GM18499 (cell line): ENCODE data around the gene ANKRD6.
A peak's percentile ranks its signal among the peaks of the same experiment; 100 is the strongest.
"Not testable (repeated sequence)": the region's sequence is repeated elsewhere in the genome, so short reads cannot be mapped to it uniquely, and the experiment has no call there.

Source experiments
- ATAC-seq: cut with Tn5 transposase; IDR thresholded peaks from one replicate; pipeline ENCODE4 v1.9.1; 2021; ENCODE audit warnings: moderate number of reproducible peaks; ENCODE audit not compliant: insufficient read depth, unreplicated experiment

ANKRD6 gene

DNA sequence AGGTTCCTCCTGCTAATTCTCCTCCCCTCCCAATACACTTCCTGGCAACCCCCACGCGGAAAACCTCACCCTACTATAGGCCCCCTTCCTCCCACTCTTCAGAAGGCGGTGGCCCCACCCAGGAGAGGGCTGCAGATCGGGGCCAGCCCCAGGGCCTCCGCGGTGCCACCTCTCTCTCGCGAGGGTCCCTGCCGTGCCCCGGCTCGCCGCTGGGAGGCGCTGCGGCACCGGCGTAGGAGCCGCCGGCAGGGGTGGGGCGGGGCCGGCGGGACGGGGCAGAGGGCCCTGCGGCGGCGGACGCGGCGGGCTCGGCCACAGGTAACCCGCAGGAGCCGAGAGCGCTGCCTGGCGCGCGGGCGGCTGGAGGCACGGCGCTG lies at the start of gene ANKRD6:
Gene ANKRD6, plus strand, starts transcription at position 278 of the 377 bp plus-strand sequence. CDS start 133,825 bp downstream, outside the sequence.
- ATAC-seq, result peak; percentile 41

DNA sequence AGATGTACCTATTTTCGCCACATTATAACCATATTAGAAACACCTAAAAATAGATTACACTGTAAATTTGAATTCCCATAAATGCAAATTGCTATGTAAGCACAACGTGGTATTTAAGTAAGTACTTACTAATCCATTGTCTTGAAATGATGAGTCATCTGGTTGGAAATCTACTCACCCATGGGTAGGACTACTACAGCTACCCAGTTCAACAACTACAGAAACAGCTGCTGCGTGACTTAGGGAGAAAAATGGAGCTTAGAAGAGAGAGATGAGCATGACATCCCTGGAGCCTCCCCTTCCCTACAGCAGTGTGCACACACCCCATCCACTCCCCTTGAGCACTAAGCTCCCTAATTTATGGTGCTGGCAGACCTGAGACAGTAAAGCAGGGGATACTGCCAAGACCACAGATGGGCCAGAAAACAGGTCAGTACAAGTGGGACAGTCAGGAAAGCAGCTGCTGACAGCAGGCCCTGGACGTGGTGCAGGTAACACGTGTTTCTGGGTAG lies 47.7 kb upstream of the ANKRD6 start:
- ATAC-seq, result no peak

DNA sequence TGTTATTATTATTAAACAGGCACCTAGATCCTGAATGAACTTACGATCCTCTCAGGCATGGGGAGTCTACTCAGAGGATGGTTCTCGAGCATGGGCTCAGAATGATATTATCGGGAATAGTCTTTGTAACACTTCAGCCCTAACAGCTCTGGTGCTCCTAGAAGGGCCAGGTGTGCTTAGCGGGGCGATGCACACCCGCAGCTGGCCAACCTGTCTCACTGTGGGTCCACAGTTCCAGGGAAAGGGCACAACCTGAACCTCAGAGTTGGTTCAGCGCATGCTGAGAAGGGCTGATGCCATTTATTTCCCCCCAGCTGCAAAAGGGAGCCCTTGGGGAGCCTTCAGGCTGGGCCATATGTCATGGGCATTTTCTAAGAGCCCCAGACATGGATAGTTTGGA lies 47.1 kb upstream of the ANKRD6 start:
- no peak for ATAC-seq

DNA sequence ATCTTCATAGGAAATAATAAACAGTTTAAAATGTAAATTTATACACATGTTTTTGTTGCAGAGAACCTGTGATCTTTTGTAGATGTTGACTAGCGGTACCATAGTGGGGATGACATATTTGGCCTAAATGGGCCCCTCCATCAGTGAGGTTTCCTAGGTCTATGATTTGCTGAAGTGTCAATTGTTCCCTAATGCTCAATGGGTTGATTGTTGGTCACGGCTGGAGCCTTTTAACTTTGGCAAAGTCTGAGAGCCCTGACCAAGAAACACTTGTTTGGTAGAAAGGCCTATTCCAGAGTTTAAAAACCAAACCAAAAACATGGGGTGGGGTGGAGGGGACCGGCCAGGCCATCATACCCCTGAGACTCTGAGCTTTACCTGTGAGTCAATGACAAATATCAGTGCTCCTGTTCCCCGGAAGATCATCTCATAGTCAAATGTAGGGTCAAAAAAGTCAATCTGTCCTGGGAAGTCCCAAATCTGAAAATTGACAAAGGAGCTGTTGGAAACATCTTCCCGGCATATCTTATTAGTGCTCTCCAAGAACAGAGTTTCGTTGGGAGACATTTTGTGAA lies 45.9 kb upstream of the ANKRD6 start:
- ATAC-seq, result no peak

DNA sequence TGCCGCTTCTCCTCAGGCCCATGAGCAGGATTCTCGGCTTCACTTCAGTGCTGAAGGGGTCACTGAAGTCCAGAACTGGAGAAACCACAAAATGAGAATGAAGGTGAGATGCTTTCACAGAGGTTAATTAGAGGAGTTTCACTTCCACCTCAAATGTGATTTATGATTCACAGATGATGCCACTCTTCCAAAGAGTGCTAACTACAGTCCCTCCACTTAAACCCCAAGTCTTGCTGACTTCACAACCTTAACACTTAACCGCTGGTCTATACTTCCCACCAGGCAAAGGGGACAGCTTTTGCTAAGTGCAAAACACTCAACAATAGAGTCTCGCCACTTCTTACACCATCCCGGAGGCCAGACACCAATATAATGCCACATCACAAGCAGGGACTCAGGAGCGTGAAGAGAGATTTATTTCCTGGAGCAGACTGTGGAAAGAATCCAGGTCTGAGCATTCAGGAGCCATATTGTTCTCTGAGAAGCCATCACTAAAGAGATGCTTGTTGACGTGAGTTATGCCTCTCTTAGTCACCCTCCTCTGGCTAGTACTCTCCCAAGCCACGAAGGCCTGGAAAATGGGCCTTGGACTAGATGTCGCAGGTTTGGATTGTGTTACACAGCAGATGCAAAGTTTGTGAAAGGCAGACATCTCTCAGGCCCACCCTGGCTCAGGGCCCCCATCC lies 45.3 kb upstream of the ANKRD6 start:
- ATAC-seq, result peak; percentile 95

DNA sequence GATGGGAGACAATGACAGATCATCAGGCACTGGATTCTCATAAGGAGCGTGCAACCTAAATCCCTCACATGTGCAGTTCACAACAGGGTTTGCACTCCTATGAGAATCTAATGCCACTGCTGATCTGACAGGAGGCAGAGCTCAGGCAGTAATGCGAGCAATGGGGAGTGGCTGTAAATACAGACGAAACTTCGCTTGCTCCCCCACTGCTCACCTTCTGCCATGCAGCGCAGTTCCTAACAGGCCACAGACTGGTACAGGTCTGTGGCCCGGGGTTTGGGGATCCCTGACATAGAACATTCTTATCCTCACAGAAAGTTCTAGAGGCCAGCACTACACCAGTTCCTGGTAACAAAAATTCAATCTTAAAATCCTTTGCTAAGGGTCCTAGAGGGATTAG lies 44.1 kb upstream of the ANKRD6 start:
- ATAC-seq, result no peak

DNA sequence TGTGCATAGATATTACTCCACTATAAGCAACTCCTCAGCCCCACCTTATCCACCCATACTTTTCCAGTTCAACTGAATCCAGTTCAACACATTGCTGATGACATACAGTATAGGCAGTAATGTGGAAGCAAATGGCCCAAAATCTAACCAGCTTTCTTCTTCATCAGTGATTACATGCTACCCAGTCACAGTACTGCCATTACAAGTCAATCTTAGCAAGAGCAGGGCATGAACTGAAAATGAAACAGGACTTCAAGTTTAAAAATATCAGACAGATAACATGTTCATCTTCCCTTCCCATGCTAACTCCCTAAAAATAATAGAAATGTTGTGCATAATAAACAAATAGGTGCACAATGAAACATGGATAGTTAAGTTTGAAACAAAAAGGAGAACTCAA lies 40.1 kb upstream of the ANKRD6 start:
- ATAC-seq, result no peak

DNA sequence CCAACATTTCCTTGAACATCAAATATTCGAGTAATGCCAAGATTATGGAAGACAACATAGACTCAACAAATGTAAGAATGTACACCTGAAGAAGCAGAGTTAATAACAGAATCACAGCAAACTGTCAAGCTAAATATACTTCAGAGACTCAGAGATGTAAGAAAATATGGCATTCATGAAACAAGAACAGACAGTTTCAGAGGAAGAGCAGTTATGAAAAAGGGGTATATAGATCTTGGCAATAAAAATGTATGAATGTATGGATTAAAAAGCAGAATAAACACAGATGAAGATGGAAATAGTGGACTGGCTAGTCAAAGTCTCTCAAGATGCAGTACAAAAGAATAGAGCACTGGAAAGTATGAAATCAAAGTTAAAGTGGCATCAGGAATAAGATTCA lies 39.3 kb upstream of the ANKRD6 start:
- ATAC-seq, result no peak

DNA sequence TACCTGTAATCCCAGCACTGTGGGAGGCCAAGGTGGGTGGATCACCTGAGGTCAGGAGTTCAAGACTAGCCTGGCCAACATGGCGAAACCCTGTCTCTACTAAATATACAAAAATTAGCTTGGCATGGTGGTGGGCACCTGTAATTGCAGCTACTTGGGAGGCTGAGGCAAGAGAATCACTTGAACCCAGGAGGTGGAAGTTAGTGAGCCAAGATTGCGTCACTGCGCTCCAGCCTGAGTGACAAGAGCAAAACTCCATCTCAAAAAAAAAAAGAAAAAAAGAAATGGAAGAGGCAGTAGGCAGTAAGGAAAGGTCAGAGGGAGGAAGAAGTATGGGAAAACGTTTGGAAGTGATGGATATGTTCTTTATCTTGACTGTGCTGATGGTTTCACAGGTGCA lies 35.1 kb upstream of the ANKRD6 start:
- ATAC-seq, result not testable (repeated sequence)

DNA sequence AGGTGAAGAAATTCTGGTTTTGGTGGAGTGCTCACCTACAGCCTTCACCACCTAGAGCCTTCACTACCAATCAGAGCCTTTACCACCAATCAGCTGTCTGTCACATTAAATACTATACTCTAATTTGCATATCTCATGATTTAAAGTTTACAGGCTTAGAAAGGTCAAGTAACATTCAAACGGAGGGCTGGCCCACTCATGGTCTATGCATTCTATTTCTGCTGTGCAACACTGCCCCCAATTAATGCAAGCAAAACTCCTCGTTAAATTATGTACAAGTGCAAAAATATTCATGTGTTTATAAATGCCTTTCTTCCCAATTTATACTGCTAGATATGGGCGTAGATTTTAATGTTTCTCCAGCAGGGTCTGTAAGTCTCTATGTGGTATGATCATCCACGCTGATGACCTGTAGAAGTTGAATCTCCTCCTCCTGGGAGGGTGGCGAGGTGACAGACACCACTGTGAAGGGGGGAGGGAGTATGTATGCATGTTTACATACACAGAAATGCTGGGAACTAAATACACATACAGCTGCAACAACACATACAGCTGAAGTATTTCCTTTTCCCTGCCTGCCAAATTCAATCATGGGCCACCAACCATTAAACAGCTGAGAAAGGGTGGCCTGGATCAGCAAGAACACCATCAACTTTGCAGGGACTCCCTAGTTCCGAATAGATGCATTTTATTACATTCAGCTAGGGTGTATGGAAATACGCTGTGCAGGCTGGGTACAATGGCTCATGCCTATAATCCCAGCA lies 34.0 kb upstream of the ANKRD6 start:
- ATAC-seq, result no peak

DNA sequence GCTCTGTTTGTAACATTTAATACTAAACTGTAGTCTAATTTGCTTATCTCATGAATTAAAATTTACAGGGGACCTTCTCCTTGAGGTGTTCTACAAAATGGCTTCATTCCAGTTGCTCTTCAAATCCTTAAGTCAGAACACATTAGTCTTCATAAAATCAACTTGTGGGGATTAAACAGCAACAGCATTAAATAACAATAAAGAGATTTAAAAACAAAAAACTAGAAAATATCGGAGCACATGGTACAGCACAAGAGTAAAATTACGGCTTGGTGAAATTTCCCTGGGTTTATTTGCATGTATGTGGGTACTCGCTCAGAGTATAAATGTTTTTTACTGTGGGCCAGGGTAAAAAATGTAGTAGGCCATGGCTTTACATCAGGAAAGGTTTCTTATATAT lies 32.9 kb upstream of the ANKRD6 start:
- no peak for ATAC-seq

DNA sequence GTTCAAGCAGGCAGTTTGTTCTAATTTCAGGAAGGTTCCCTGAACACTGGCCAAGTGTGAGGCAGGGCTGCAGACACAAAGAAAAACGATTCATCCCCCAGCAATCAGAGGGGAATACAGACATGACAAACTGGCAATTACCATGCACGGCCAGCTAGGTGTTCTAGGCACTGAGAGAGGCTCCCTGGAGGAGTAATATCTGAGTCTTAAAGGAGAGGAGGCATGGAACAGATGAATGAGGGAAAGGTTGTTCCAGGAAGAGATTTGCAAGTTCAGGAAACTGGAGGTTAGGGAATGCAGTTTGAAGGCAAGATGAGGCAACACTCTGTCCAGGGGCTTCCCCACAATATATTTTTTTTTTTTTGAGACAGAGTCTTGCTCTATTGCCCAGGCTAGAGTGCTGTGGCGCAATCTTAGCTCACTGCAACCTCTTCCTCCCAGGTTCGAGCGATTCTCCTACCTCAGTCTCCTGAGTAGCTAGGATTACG lies 32.0 kb upstream of the ANKRD6 start:
- no peak for ATAC-seq

DNA sequence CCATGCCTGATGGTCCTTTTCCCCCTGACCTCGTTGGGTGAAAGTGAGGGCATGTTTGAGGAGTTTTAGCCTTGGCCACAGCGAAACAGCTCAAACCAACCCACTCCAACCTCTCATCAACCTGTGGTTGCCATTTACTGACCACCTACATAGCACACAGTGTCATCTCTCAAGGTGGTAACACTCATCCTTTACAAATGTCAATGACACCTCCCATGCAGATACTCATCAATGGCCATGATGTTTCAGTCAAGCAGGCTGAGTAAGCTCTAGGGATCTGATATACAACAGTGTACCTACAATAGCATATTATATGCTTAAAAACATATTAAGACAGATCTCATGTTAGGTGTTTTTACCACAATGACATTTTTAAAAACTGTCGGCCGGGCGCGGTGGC lies 30.2 kb upstream of the ANKRD6 start:
- no peak for ATAC-seq

DNA sequence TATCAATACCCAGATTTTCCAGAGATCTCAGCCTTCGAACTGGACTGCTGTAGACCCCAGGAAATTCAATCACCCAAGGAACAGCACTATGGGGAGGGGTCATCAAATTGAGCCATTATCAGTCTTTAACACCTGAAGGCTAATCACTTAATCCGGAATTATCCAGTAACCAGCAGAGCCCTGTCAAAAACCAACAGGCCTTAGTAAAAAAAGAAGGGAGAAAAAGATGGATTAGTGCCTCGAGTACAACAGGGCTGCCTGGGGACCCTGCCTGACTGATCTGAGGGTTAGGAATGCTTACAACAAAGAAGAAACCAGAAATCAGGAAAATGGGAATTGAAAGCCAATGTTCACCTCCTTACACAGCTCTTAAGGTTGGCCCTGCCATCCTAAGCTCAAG lies 28.4 kb upstream of the ANKRD6 start:
- no peak for ATAC-seq

DNA sequence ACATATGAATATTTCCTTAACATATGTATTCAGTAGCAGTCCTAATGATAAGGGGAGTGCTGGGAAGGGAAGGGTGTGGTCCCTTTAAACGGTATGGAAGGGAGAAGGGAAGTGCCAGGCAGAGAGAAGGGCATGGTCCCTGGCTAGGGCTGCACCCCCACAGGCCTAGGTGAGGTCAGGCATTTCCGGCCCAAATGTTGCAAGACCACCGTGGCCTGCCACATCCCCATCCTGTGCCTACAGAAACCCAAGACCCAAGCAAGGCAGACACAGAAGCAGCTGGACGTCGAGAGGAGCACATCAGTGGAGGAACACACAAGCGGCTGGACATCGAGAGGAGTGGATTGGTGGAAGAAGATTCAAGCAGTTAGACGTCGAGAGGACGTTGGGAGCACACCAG lies 26.8 kb upstream of the ANKRD6 start:
- ATAC-seq, result no peak

DNA sequence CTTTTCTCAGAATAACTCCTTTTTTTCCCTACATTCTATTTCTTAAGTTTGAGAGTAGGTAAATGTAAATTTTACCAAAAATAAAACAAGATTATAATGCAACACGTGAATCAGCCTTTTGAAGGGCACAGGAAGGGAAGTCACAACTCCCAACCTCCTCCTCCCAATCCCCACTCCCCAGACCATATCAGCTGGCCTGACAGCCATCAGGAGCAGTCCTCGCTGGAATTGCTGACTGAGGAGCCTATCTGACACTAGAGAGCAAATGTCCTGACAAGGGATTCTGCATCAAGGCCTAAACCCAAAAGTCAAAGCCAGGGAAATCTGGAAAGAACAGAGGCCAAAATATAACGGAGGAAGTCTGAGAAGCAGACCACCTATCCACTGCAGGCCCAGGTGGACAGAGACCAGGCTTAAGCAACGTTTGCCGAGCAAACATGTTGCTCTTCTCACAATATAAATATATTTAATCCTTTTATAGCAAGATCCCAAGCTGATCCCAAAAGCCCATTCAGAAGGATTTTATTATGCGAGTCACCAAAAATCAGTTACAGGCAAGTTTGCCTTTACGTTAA lies 23.4 kb upstream of the ANKRD6 start:
- ATAC-seq, result no peak

DNA sequence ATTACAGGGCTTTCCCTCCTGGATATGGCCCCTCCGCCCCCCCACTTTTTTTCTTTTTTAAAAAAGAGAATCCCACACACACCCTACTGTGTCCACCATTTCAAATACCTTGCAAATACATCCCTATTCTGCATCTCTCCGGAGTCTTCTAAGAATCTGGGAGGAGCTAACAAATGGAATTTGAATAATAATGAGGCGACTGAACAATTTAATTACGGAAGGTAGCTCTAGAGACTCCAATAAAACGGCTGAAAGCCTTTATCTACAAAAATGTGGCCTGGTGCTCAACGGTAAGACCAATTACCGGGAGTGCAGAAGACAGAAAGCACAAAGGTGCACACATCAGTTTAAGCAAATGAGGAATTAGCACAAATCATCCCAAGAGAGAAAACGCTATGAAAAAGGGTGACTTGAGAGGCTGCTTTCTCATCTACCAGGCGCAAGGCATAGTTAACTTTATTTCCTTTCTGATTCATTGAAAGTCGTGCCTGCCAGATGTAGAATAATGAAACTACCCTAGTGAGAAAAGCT lies 22.7 kb upstream of the ANKRD6 start:
- ATAC-seq, result no peak

DNA sequence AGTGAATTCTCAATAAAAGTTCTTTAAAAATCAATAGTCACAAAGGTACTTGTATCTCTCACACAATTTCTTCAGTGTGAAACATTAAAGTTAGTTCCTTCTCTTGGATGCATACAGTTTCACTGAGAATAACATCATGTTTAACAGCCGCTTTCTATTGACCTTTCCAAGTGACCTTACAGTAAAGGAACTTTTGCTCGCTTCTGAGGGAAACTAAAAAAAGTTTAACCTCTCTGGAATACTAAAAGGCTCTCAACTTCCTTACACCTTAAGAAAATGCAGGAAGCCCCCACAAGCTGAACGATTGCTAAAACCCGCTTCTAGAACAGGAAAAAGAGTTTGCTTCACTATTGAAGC lies 22.2 kb upstream of the ANKRD6 start:
- ATAC-seq, result no peak

DNA sequence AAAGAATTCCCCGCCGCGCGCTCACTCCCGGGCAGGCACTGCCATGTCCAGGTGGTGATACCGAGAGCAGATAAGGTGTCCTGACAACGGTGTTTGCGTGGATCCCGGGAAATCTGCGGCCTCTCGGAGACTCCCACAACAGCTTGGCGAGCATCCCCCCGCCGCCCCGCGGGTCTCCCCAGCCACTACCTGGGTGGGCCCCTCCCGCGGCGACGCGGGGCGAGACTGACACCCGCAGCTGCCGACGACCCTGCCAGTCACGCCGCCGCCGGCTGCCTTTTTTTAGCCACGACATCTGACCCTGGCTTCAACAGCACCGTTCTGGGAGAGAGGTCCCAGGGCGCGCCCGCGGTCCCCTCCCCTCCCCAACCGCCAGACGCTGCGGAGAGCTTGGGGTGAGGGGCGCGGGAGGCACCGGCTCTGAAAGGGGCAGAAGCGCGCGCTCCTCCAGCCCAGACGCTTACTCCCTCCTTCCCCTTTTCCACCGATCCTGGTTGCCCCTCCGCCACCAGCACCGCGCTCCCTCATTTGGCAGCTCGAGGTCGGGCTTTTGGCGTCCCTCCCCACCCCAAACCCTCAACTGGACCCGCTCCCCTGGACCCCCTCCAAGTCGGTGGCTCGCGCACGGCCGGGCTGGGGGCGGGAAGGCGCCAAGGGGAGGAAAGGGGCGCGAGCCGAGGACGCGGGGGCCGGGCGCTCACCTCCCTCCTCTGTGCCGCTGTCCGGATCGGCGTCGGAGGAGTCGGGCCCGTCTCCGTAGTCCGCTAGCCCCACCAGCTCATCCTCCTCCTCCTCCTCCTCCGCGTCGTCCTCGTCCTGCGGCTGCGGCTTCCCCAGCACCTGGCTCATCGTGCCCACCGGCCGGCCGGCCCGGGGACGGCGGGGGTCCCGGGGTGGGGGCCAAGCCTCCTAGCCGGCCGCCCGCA lies 21.5 kb upstream of the ANKRD6 start:
- ATAC-seq, result peak; percentile 26
